ENCODE results near the gene PIWIL1. TPM values are rescaled to one million over a fixed set of nuclear protein-coding genes. Genes with fewer than 3 reads are reported as not detected.

Gene PIWIL1
- total RNA-seq, 1 donor from 2014 or later = not detected

DNA sequence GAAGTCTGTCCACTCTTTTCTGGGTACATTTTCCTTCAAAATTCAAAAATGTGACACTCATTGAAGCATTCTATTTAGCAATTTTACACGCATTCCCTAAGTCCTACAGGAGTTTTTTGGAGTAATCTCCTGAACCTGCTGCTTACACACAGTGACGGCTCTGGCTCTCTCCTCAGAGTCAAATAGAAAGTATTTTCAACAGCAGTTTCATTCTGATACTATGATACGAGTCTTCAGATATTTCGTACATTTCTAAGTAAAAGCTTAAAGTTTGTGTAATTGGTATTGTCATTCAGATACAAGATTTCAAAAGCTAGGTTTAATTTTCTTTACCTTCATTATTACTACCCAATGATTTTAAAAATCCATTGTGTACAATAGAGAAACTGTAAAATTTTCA is 36.4 kb downstream of the PIWIL1 start:
- intact Hi-C loops (cut with micrococcal nuclease) = no loop called here
- ChIA-PET POLR2A (no interaction called here), CTCF (no interaction called here)
- H3K4me1 Mint-ChIP-seq = no peaks in the 10 kb centered on the region
- no peaks in the 10 kb centered on the region for H3K36me3 Mint-ChIP-seq (ENCODE audit: low read depth)
- H3K27ac Mint-ChIP-seq = no peak overlapping the region
- DNase-seq (no peak), ATAC-seq (ENCODE audit: low read depth) (no peak)
- H3K9me3 Mint-ChIP-seq = peaks cover 4% of the 10 kb centered on the region
- H3K27me3 Mint-ChIP-seq = peaks cover 4% of the 10 kb centered on the region
- TF ChIP-seq, protein P1, sequence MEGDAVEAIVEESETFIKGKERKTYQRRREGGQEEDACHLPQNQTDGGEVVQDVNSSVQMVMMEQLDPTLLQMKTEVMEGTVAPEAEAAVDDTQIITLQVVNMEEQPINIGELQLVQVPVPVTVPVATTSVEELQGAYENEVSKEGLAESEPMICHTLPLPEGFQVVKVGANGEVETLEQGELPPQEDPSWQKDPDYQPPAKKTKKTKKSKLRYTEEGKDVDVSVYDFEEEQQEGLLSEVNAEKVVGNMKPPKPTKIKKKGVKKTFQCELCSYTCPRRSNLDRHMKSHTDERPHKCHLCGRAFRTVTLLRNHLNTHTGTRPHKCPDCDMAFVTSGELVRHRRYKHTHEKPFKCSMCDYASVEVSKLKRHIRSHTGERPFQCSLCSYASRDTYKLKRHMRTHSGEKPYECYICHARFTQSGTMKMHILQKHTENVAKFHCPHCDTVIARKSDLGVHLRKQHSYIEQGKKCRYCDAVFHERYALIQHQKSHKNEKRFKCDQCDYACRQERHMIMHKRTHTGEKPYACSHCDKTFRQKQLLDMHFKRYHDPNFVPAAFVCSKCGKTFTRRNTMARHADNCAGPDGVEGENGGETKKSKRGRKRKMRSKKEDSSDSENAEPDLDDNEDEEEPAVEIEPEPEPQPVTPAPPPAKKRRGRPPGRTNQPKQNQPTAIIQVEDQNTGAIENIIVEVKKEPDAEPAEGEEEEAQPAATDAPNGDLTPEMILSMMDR (IDR thresholded peaks at IDR 0.05) = no peak
- no peak overlapping the region for H3K4me3 Mint-ChIP-seq

- peaks cover 4% of the 10 kb centered on the region for H3K27me3 Mint-ChIP-seq
- no peak for ATAC-seq (ENCODE audit: low read depth)
Observed at GRCh38 chr12:130375296-130376287, 37.9 kb downstream of the PIWIL1 start.

DNA sequence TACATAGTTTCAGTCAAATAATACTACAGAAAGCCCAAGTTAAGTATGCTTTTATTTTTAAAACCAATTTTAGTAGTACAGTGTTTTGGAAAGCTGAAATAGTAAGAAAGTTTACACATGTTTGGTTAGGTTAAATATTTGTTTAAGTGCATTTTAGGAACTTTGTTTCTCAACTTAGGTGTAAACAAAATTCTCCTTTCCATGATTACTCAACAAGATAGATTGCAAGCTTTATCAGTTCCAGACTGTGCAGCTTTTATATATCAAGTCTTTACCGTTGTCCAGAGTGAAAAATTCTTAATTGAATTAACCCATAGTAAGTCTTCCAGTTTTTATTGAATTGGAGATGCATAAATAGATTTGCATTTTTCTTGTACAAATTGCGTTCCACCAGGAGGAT is 45.1 kb downstream of the PIWIL1 start:
- peaks cover 2% of the 10 kb centered on the region for H3K9me3 Mint-ChIP-seq
- POLR2A ChIA-PET = no interaction called here
- H3K4me3 Mint-ChIP-seq = no peak overlapping the region
- intact Hi-C loops (cut with micrococcal nuclease) = no loop called here
- H3K27ac Mint-ChIP-seq = no peak overlapping the region
- ATAC-seq (ENCODE audit: low read depth) (no peak), DNase-seq (no peak)
- no peaks in the 10 kb centered on the region for H3K4me1 Mint-ChIP-seq
- CTCF ChIA-PET = no interaction called here
- no peaks in the 10 kb centered on the region for H3K36me3 Mint-ChIP-seq (ENCODE audit: low read depth)
- H3K27me3 Mint-ChIP-seq = no peaks in the 10 kb centered on the region
- TF ChIP-seq, protein P1 (IDR thresholded peaks at IDR 0.05) = no peak

More at GRCh38 chr12:130375296-130376287, 37.9 kb downstream of the PIWIL1 start:
- CTCF ChIA-PET = no interaction called here
- no peak for DNase-seq
- TF ChIP-seq, protein P1 (IDR thresholded peaks at IDR 0.05) = no peak
- intact Hi-C loops (cut with micrococcal nuclease) = no loop called here
- POLR2A ChIA-PET = no interaction called here
- Mint-ChIP-seq H3K4me1 (no peaks in the 10 kb centered on the region), H3K4me3 (no peak overlapping the region), H3K9me3 (no peaks in the 10 kb centered on the region), H3K36me3 (ENCODE audit: low read depth) (no peaks in the 10 kb centered on the region), H3K27ac (no peak overlapping the region)

- H3K27me3 Mint-ChIP-seq = no peaks in the 10 kb centered on the region
- H3K9me3 Mint-ChIP-seq = peaks cover 5% of the 10 kb centered on the region
- H3K4me1 Mint-ChIP-seq = no peaks in the 10 kb centered on the region
- H3K4me3 Mint-ChIP-seq = no peak overlapping the region
- TF ChIP-seq, protein P1 (IDR thresholded peaks at IDR 0.05) = no peak
- CTCF ChIA-PET = no interaction called here
- intact Hi-C loops (cut with micrococcal nuclease) = no loop called here
- POLR2A ChIA-PET = no interaction called here
- no peak for DNase-seq
- no peaks in the 10 kb centered on the region for H3K36me3 Mint-ChIP-seq (ENCODE audit: low read depth)
- ATAC-seq (ENCODE audit: low read depth) = no peak
- no peak overlapping the region for H3K27ac Mint-ChIP-seq
Observed at GRCh38 chr12:130384234-130384633, 46.5 kb downstream of the PIWIL1 start.

DNA sequence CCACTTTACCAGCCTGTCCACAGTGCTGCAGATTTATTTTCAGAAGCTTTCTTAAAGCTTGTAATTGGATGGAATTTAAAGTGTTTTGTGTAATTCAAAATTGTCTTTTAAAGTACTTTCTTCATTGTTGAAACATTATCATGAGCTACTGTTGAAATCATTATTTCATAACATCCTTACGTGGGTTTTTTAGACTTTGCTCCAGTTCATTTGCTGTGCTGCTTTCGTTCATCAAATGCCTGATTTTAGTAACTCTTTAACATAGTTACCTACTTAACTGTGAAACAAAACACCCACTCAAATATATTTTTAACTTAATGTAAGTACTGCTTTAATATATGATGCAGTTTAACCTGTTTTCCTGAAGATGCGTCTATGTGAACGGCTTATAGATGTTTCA is 47.5 kb downstream of the PIWIL1 start:
- ATAC-seq (ENCODE audit: low read depth) (no peak), DNase-seq (no peak)
- TF ChIP-seq, protein P1 (IDR thresholded peaks at IDR 0.05) = no peak
- Mint-ChIP-seq H3K9me3 (peaks cover 7% of the 10 kb centered on the region), H3K4me3 (no peak overlapping the region), H3K4me1 (no peaks in the 10 kb centered on the region), H3K27ac (no peak overlapping the region), H3K36me3 (ENCODE audit: low read depth) (no peaks in the 10 kb centered on the region), H3K27me3 (no peaks in the 10 kb centered on the region)
- ChIA-PET CTCF (no interaction called here), POLR2A (no interaction called here)
- intact Hi-C loops (cut with micrococcal nuclease) = no loop called here
